ENCODE data around the gene PIK3R1. TPM values are rescaled to one million over a fixed set of nuclear protein-coding genes. Genes with fewer than 3 reads are reported as not detected.

The PIK3R1 gene
- total and polyA plus RNA-seq, 2 experiments from 2014 or later: 5.9 to 9.8 TPM

- Histone ChIP-seq H3K79me2 (replicated peaks; ENCODE audit: insufficient read depth) (no peaks in the 10 kb centered on the region), H3K4me3 (no peak overlapping the region), H3K27ac (ENCODE audit: low read depth) (no peak overlapping the region), H4K20me1 (replicated peaks; ENCODE audit: insufficient read depth) (no peaks in the 10 kb centered on the region), H2AFZ (no peak overlapping the region), H3K9me2 (ENCODE audit: insufficient read depth) (no peaks in the 10 kb centered on the region), H3K4me2 (no peak overlapping the region), H3K27me3 (ENCODE audit: insufficient read depth) (no peaks in the 10 kb centered on the region), H3K36me3 (ENCODE audit: insufficient read depth) (no peaks in the 10 kb centered on the region), H3F3A (replicated peaks; ENCODE audit: low read depth) (no peaks in the 10 kb centered on the region), H3K4me1 (ENCODE audit: insufficient read depth) (no peaks in the 10 kb centered on the region)
- TF ChIP-seq EZH2phosphoT487 (IDR thresholded peaks at IDR 0.05; ENCODE audit: unreplicated experiment): no peak
- TF ChIP-seq ZNF462 (CRISPR knock-in tag; IDR thresholded peaks at IDR 0.05): no peak
- TF ChIP-seq ZNF114 (CRISPR knock-in tag; IDR thresholded peaks at IDR 0.05): no peak
- no peak for TF ChIP-seq POLR2AphosphoS5 (IDR thresholded peaks at IDR 0.05; ENCODE audit: low read depth)
- TF ChIP-seq, protein P1, sequence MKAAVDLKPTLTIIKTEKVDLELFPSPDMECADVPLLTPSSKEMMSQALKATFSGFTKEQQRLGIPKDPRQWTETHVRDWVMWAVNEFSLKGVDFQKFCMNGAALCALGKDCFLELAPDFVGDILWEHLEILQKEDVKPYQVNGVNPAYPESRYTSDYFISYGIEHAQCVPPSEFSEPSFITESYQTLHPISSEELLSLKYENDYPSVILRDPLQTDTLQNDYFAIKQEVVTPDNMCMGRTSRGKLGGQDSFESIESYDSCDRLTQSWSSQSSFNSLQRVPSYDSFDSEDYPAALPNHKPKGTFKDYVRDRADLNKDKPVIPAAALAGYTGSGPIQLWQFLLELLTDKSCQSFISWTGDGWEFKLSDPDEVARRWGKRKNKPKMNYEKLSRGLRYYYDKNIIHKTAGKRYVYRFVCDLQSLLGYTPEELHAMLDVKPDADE (IDR thresholded peaks at IDR 0.05): no peak
- TF ChIP-seq JUNB (IDR thresholded peaks at IDR 0.05; ENCODE audit: unreplicated experiment): no peak
- no peak for TF ChIP-seq CREB1 (CRISPR knock-in tag; IDR thresholded peaks at IDR 0.05; ENCODE audit: low read depth)
- TF ChIP-seq ZNF331 (CRISPR knock-in tag; IDR thresholded peaks at IDR 0.05; ENCODE audit: low read depth): no peak
- TF ChIP-seq, protein P2, sequence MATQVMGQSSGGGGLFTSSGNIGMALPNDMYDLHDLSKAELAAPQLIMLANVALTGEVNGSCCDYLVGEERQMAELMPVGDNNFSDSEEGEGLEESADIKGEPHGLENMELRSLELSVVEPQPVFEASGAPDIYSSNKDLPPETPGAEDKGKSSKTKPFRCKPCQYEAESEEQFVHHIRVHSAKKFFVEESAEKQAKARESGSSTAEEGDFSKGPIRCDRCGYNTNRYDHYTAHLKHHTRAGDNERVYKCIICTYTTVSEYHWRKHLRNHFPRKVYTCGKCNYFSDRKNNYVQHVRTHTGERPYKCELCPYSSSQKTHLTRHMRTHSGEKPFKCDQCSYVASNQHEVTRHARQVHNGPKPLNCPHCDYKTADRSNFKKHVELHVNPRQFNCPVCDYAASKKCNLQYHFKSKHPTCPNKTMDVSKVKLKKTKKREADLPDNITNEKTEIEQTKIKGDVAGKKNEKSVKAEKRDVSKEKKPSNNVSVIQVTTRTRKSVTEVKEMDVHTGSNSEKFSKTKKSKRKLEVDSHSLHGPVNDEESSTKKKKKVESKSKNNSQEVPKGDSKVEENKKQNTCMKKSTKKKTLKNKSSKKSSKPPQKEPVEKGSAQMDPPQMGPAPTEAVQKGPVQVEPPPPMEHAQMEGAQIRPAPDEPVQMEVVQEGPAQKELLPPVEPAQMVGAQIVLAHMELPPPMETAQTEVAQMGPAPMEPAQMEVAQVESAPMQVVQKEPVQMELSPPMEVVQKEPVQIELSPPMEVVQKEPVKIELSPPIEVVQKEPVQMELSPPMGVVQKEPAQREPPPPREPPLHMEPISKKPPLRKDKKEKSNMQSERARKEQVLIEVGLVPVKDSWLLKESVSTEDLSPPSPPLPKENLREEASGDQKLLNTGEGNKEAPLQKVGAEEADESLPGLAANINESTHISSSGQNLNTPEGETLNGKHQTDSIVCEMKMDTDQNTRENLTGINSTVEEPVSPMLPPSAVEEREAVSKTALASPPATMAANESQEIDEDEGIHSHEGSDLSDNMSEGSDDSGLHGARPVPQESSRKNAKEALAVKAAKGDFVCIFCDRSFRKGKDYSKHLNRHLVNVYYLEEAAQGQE (IDR thresholded peaks at IDR 0.05; ENCODE audit: unreplicated experiment): no peak
- TF ChIP-seq EZH2 (IDR thresholded peaks at IDR 0.05; ENCODE audit: low read depth, unreplicated experiment): no peak
- no peak for TF ChIP-seq STAT1 (IDR thresholded peaks at IDR 0.05; ENCODE audit: unreplicated experiment)
- no peak for TF ChIP-seq NANOG (IDR thresholded peaks at IDR 0.05; ENCODE audit: borderline replicate concordance)
- no peak for TF ChIP-seq CTCF (conservative IDR thresholded peaks at IDR 0.05; ENCODE audit: low read depth in 2 of 2)
- Mint-ChIP-seq H3K27ac (no peak overlapping the region), H3K27me3 (ENCODE audit: insufficient read depth, low read depth, poor library complexity) (no peaks in the 10 kb centered on the region), H3K4me1 (peaks cover 2% of the 10 kb centered on the region; the same call in 1 of the 3 replicates), H3K4me3 (no peak overlapping the region), H3K36me3 (ENCODE audit: low read depth) (no peaks in the 10 kb centered on the region), H3K9me3 (no peaks in the 10 kb centered on the region)
- ATAC-seq: no peak
- no peak for DNase-seq (ENCODE audit: low spot score)
These were observed 35.2 kb upstream of the PIK3R1 start for GRCh38 chr5:68180121-68181038.
